Peyer's patch (tissue), 4 donors: ENCODE data around the gene SLC30A7. TPM values are rescaled to one million over a fixed set of nuclear protein-coding genes. Genes with fewer than 3 reads are reported as not detected.

Source experiments
- DNase-seq, 3 donors: peaks; one replicate each; pipeline ENCODE4 v3.0.0-alpha.2; 2017 to 2019
- H3K27ac ChIP-seq, 4 donors: fragments of 200-600 bp; sonication (generic); one replicate each; pipeline ENCODE4 v1.5.1; 2016 to 2019
- H3K27me3 ChIP-seq, 2 donors: fragments of 200-600 bp; sonication (generic); one replicate each; pipeline ENCODE4 v1.5.1; 2019
- H3K36me3 ChIP-seq, 3 donors: fragments of 200-600 bp; sonication (generic); one replicate each; pipeline ENCODE4 v1.5.1; 2016 to 2019
- H3K4me1 ChIP-seq, 4 donors: fragments of 200-600 bp; sonication (generic); one replicate each; pipeline ENCODE4 v1.5.1; 2016 to 2019
- H3K4me3 ChIP-seq, 4 donors: fragments of 200-600 bp; sonication (generic); 1 replicate in 3 of 4; 2 replicates in 1 of 4; pipeline ENCODE4 v1.5.1; 2016 to 2019; ENCODE audit warnings: mild to moderate bottlenecking in 1 of 4
- H3K9me3 ChIP-seq, 4 donors: fragments of 200-600 bp; sonication (generic); one replicate each; pipeline ENCODE4 v1.5.1; 2016 to 2019; ENCODE audit warnings: mild to moderate bottlenecking in 1 of 4
- CTCF ChIP-seq, 6 experiments: fragments of 450-650 bp in 4 of 6; fragments of 200-600 bp in 2 of 6; sonication (generic) in 1 of 6; IDR thresholded peaks; one replicate each; pipeline ENCODE4 v1.5.1; 2017 to 2019; ENCODE audit warnings: antibody characterized with exemption in 6 of 6, mild to moderate bottlenecking in 3 of 6, moderate library complexity in 1 of 6
- POLR2A ChIP-seq, 2 donors: fragments of 450-650 bp; IDR thresholded peaks; one replicate each; pipeline ENCODE4 v1.5.1; 2017; ENCODE audit warnings: antibody characterized with exemption in 2 of 2, mild to moderate bottlenecking in 2 of 2, moderate library complexity in 2 of 2
- total RNA-seq, 4 donors: library from RNA; depleted of rRNA; stranded (reverse); fragments of >200 nt; gene quantifications; one replicate each; pipeline ENCODE4 v1.1.0, GENCODE V29; 2016

The SLC30A7 gene
- total RNA-seq, 4 donors from 2014 or later: 18.2 to 28.5 (median 24.2) TPM

- no peak for DNase-seq
- peaks cover 0 to 6% (median 0%) of the 10 kb centered on the region in 4 donors for H3K4me1 ChIP-seq
- no peaks in the 10 kb centered on the region for H3K36me3 ChIP-seq
- H3K27ac ChIP-seq: no peak overlapping the region
- H3K9me3 ChIP-seq: no peaks in the 10 kb centered on the region
- no peaks in the 10 kb centered on the region for H3K27me3 ChIP-seq
- H3K4me3 ChIP-seq: no peak overlapping the region
- TF ChIP-seq POLR2A (IDR thresholded peaks at IDR 0.05) (no peak), CTCF (IDR thresholded peaks at IDR 0.05) (no peak)
Observed at GRCh38 chr1:101004061-101004460, 108.2 kb downstream of the SLC30A7 start.

GRCh38 chr1:101004670-101005069 lies 108.8 kb downstream of the SLC30A7 start:
- no peak for DNase-seq
- no peak overlapping the region for H3K27ac ChIP-seq
- no peaks in the 10 kb centered on the region for H3K36me3 ChIP-seq
- no peak overlapping the region for H3K4me3 ChIP-seq
- no peaks in the 10 kb centered on the region for H3K27me3 ChIP-seq
- TF ChIP-seq POLR2A (IDR thresholded peaks at IDR 0.05) (no peak), CTCF (IDR thresholded peaks at IDR 0.05) (no peak)
- H3K9me3 ChIP-seq: no peaks in the 10 kb centered on the region
- H3K4me1 ChIP-seq: peaks cover 0 to 6% (median 0%) of the 10 kb centered on the region in 4 donors

GRCh38 chr1:101005183-101005582 lies 109.3 kb downstream of the SLC30A7 start:
- no peaks in the 10 kb centered on the region for H3K36me3 ChIP-seq
- no peak for DNase-seq
- H3K27ac ChIP-seq: no peak overlapping the region
- H3K9me3 ChIP-seq: no peaks in the 10 kb centered on the region
- H3K4me1 ChIP-seq: peaks cover 0 to 6% (median 0%) of the 10 kb centered on the region in 4 donors
- H3K27me3 ChIP-seq: no peaks in the 10 kb centered on the region
- no peak overlapping the region for H3K4me3 ChIP-seq
- TF ChIP-seq CTCF (IDR thresholded peaks at IDR 0.05): no peak
- TF ChIP-seq POLR2A (IDR thresholded peaks at IDR 0.05): no peak

- TF ChIP-seq POLR2A (IDR thresholded peaks at IDR 0.05) (no peak), CTCF (IDR thresholded peaks at IDR 0.05) (no peak)
- H3K4me1 ChIP-seq: peaks cover 0 to 6% (median 0%) of the 10 kb centered on the region in 4 donors
- no peaks in the 10 kb centered on the region for H3K9me3 ChIP-seq
- DNase-seq: no peak
- no peak overlapping the region for H3K27ac ChIP-seq
- no peak overlapping the region for H3K4me3 ChIP-seq
- H3K27me3 ChIP-seq: no peaks in the 10 kb centered on the region
- no peaks in the 10 kb centered on the region for H3K36me3 ChIP-seq
Observed at GRCh38 chr1:101005871-101006270, 110.0 kb downstream of the SLC30A7 start.

- Histone ChIP-seq H3K27me3 (no peaks in the 10 kb centered on the region), H3K4me3 (no peak overlapping the region), H3K4me1 (peaks cover 0 to 6% (median 0%) of the 10 kb centered on the region in 4 donors), H3K9me3 (no peaks in the 10 kb centered on the region), H3K27ac (no peak overlapping the region), H3K36me3 (no peaks in the 10 kb centered on the region)
- TF ChIP-seq POLR2A (IDR thresholded peaks at IDR 0.05): no peak
- TF ChIP-seq CTCF (IDR thresholded peaks at IDR 0.05): no peak
- DNase-seq: no peak
Observed at GRCh38 chr1:101006553-101006952, 110.7 kb downstream of the SLC30A7 start.
